Ovary (tissue), 9 donors: ENCODE data around the gene NDE1. TPM values are rescaled to one million over a fixed set of nuclear protein-coding genes. Genes with fewer than 3 reads are reported as not detected.
A peak's percentile ranks its signal among the peaks of the same experiment; 100 is the strongest.

ENCODE experiments used
- DNase-seq, 5 donors: peaks; one replicate each; pipeline ENCODE4 v3.0.0-alpha.2; 2019 to 2020
- H3K27ac ChIP-seq, 2 donors: fragments of 200-600 bp; one replicate each; pipeline versions ENCODE4 v1.5.1 to v1.8.0; 2019 to 2022
- H3K27me3 ChIP-seq: fragments of 200-600 bp; one replicate; pipeline ENCODE4 v1.8.0; 2022
- H3K36me3 ChIP-seq: fragments of 200-600 bp; sonication (generic); one replicate; pipeline ENCODE4 v1.5.1; 2019
- H3K4me1 ChIP-seq: one replicate; pipeline ENCODE4 v1.8.1; 2013; ENCODE audit warnings: mild to moderate bottlenecking, moderate library complexity; ENCODE audit not compliant: insufficient read depth
- H3K4me3 ChIP-seq: fragments of 200-600 bp; sonication (generic); one replicate; pipeline ENCODE4 v1.5.1; 2017
- H3K9me3 ChIP-seq, 2 donors: fragments of 200-600 bp in 1 of 2; sonication (generic) in 1 of 2; one replicate each; pipeline versions ENCODE4 v1.5.1 to v1.8.1; 2013 to 2019; ENCODE audit warnings: mild to moderate bottlenecking in 1 of 2, moderate library complexity in 1 of 2
- EP300 ChIP-seq: sonication (generic); formaldehyde crosslinking; IDR thresholded peaks from one replicate; pipeline ENCODE4 v1.6.1; 2017; ENCODE audit warnings: antibody characterized with exemption
- POLR2A ChIP-seq: fragments of 450-650 bp; IDR thresholded peaks from one replicate; pipeline ENCODE4 v1.6.1; 2017; ENCODE audit warnings: antibody characterized with exemption, mild to moderate bottlenecking, moderate library complexity
- WGBS, 3 donors: extraction: QIAGEN DNeasy Blood & Tissue Kit in 1 of 3; methylation state at CpG; one replicate each; pipeline versions ENCODE4 v1.1.5 to v1.1.7; 2013 to 2017; 5-methylcytosine and 5-hydroxymethylcytosine counted together
- intact Hi-C, 4 donors: fragments of 100-400 bp; cut with DNase I; formaldehyde crosslinking; loops; one replicate each; pipeline versions ENCODE4 v1.11.0 to v1.15.1; 2022 to 2023
- polyA plus RNA-seq, 2 donors: library from polyadenylated mRNA; stranded (reverse); fragments of 200-250 nt in 1 of 2; fragments of 350-450 nt in 1 of 2; fragmentation: Illumina TruSeq in 1 of 2; extraction: RNeasy Lipid Tissue Mini Kit (QIAGEN cat#74804) in 1 of 2; gene quantifications; one replicate each; pipeline ENCODE4 v1.2.3, GENCODE V29; 2013 to 2014
- total RNA-seq, 7 donors: library from RNA; depleted of rRNA in 2 of 7; stranded (reverse); fragments of >200 nt in 2 of 7; fragmentation: NEBNext Ultra II Directional in 3 of 7; extraction: Animal tissue kit (Norgen Biotek cat#: 25700) in 3 of 7; gene quantifications; one replicate each; pipeline versions ENCODE4 v1.1.0 to v1.2.4, GENCODE V29; 2016 to 2023
- TF ChIP-seq, protein P1 (sequence below), 3 donors: fragments of 450-650 bp in 2 of 3; fragments of 200-600 bp in 1 of 3; IDR thresholded peaks; one replicate each; pipeline versions ENCODE4 v1.5.1 to v1.8.0; 2016 to 2022; ENCODE audit warnings: antibody characterized with exemption in 3 of 3, mild to moderate bottlenecking in 1 of 3
- donor health status: DM: no; HTN: no; CAD: no; lungs with moderate emphysema.
- donor health status: DM: no; HTN: no; CAD: no.
- donor health status: Bipolar disorder and iron deficiency.
- donor health status: DM: yes; HTN: yes; CAD: no.
- donor health status: DM: no; HTN: no; CAD: no.
- donor health status: DM: yes; HTN: yes; CAD: no.

Gene NDE1
- total and polyA plus RNA-seq, 9 donors = 9.8 to 31.9 (median 22.4) TPM

DNA sequence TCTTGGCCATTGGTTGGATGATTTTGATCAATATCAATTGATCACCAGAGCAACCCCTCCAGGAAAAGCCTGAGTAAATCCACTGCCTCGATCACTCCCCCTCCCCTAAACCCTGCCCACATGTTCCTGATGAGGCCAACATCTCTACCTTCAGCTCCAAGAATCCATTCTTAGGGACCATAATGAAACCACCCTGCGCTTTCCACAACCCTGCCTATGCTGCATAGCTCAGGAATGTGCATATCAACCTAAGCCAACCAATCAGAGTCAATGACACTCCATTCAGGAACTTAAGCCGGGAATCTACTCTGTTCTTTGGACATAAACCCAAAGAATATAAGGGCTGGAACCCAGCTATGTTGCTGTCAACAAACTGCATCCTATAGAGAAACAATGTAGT is 120.5 kb downstream of the NDE1 start:
- H3K27ac ChIP-seq = no peak overlapping the region
- no peak for DNase-seq
- intact Hi-C loops = no loop called here
- H3K27me3 ChIP-seq = no peaks in the 10 kb centered on the region
- no peaks in the 10 kb centered on the region for H3K36me3 ChIP-seq
- H3K4me1 ChIP-seq = peaks cover 5% of the 10 kb centered on the region
- TF ChIP-seq EP300 (no peak), POLR2A (no peak)
- 35 to 43% (median 39%) methylated on average over 3 of the region's 3 CpGs for WGBS, 3 donors
- H3K9me3 ChIP-seq = no peaks in the 10 kb centered on the region
- no peak overlapping the region for H3K4me3 ChIP-seq

DNA sequence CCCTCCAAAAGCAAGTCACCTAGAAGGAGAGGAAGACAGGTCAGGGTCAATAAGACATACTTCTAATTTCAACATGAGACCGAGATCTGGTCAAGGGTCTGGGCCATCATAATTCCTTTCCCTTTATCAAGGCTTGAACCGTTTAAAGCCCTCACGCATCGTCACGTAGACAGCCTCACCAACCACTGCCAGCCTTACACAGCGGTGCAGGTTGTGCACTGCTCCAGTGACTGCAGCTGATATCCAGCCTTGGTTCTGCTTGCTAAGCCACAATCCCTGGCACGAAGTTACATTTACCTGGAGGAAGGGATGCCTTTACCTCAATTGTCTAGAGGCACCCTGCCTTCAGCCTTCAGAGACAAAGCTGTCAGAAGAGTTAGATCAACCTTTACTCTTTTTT is 121.6 kb downstream of the NDE1 start:
- no peak overlapping the region for H3K4me3 ChIP-seq
- intact Hi-C loops = no loop called here
- no peaks in the 10 kb centered on the region for H3K9me3 ChIP-seq
- H3K4me1 ChIP-seq = peaks cover 5% of the 10 kb centered on the region
- 89 to 96% (median 92%) methylated on average over 7 of the region's 7 CpGs for WGBS, 3 donors
- H3K36me3 ChIP-seq = no peaks in the 10 kb centered on the region
- H3K27me3 ChIP-seq = no peaks in the 10 kb centered on the region
- no peak overlapping the region for H3K27ac ChIP-seq
- TF ChIP-seq EP300 (no peak), POLR2A (no peak)
- no peak for DNase-seq

DNA sequence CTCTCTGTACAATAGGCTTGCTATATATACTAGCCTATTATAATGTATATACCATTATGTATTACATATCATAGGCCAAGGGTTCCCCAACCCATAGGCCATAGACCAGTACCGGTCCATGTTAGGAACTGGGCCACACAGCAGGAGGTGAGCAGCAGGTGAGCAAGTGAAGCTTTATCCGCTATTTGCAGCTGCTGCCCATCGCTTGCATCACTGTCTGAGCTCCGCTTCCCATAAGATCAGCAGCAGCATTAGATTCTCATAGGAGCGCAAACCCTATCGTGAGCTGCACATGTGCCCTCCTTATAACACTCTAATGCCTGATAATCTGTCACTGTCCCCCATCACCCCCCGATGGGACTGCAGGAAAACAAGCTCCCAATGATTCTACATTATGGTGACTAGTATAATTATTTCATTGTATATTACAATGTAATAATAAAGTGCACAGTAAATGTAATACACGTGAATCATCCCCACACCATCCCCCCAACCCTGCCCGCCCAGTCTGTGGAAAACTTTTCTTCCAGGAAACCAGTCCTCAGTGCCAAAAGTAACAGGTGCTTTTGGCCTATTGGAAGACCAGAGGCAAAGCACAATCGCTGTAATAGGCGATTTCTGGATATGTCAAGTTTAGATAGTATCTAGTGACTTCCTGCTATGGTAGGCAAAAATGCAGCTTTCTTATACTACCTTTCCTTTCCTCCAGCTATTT is 122.7 kb downstream of the NDE1 start:
- H3K27ac ChIP-seq = no peak overlapping the region
- peaks cover 5% of the 10 kb centered on the region for H3K4me1 ChIP-seq
- intact Hi-C loops = no loop called here
- 86 to 90% (median 89%) methylated on average over 11 of the region's 11 CpGs for WGBS, 3 donors
- no peaks in the 10 kb centered on the region for H3K9me3 ChIP-seq
- H3K4me3 ChIP-seq = no peak overlapping the region
- DNase-seq = no peak
- no peaks in the 10 kb centered on the region for H3K36me3 ChIP-seq
- TF ChIP-seq POLR2A = no peak
- TF ChIP-seq EP300 = no peak
- TF ChIP-seq, protein P1, sequence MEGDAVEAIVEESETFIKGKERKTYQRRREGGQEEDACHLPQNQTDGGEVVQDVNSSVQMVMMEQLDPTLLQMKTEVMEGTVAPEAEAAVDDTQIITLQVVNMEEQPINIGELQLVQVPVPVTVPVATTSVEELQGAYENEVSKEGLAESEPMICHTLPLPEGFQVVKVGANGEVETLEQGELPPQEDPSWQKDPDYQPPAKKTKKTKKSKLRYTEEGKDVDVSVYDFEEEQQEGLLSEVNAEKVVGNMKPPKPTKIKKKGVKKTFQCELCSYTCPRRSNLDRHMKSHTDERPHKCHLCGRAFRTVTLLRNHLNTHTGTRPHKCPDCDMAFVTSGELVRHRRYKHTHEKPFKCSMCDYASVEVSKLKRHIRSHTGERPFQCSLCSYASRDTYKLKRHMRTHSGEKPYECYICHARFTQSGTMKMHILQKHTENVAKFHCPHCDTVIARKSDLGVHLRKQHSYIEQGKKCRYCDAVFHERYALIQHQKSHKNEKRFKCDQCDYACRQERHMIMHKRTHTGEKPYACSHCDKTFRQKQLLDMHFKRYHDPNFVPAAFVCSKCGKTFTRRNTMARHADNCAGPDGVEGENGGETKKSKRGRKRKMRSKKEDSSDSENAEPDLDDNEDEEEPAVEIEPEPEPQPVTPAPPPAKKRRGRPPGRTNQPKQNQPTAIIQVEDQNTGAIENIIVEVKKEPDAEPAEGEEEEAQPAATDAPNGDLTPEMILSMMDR (IDR thresholded peaks at IDR 0.05) = no peak
- H3K27me3 ChIP-seq = no peaks in the 10 kb centered on the region

DNA sequence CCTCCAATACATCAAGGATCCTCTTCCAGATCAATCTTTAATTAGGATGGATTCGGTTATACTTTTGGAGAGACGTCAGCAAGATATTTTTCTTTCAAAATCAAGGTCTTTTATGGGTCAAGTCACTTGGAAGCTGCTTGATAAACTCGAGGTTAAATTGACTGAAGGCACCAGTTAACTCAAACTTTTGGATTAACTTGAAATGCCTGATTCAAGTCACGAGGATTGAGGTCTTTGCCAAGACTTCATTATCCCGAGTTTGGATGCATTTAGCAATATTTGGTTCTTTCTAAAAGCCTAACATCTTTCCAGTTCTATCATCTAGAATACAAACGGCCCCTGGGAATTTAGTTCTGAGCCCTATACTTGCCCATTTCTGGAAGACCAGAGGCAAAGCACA is 123.9 kb downstream of the NDE1 start:
- Histone ChIP-seq H3K4me1 (peaks cover 5% of the 10 kb centered on the region), H3K36me3 (no peaks in the 10 kb centered on the region), H3K27ac (peak overlapping the region in 1 of 2 donors; percentile 31), H3K27me3 (no peaks in the 10 kb centered on the region), H3K4me3 (no peak overlapping the region), H3K9me3 (no peaks in the 10 kb centered on the region)
- no peak for DNase-seq
- 8% methylated on average over 6 of the region's 6 CpGs for WGBS, 3 donors
- intact Hi-C loops = no loop called here
- TF ChIP-seq, protein P1 (IDR thresholded peaks at IDR 0.05) = no peak
- TF ChIP-seq EP300 (no peak), POLR2A (no peak)

DNA sequence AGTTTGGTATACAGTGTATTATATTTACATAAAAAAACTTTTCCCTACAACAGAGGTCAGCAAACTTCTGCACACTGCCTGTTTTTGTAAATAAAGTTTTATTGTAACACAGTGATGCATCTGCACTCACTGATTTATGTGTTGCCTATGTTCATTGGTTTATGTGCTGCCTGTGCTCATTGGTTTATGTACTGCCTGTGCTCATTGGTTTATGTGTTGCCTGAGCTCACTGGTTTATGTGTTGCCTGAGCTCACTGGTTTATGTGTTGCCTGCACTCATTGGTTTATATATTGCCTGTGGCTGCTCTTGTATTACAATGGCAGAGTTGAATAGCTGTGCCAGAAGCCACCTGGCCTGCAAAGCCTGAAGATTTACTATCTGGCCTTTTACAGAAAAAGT is 125.2 kb downstream of the NDE1 start:
- no peaks in the 10 kb centered on the region for H3K9me3 ChIP-seq
- H3K27me3 ChIP-seq = no peaks in the 10 kb centered on the region
- H3K4me3 ChIP-seq = no peak overlapping the region
- H3K36me3 ChIP-seq = no peaks in the 10 kb centered on the region
- peaks cover 3% of the 10 kb centered on the region for H3K4me1 ChIP-seq
- DNase-seq = no peak
- H3K27ac ChIP-seq = no peak overlapping the region
- TF ChIP-seq, protein P1 (IDR thresholded peaks at IDR 0.05) = no peak
- TF ChIP-seq EP300 (no peak), POLR2A (no peak)
- intact Hi-C loops = no loop called here
